CD4-positive, alpha-beta T cell treated with Interleukin-21 for 1 hour (primary cell): ENCODE measurements around the gene KRTAP10-1.
A peak's percentile ranks its signal among the peaks of the same experiment; 100 is the strongest.
"Not testable (repeated sequence)": the region's sequence is repeated elsewhere in the genome, so short reads cannot be mapped to it uniquely, and the experiment has no call there.

Experiments
- DNase-seq: peaks from one replicate; pipeline ENCODE4 v3.0.0-alpha.2; 2020

KRTAP10-1 gene

DNA sequence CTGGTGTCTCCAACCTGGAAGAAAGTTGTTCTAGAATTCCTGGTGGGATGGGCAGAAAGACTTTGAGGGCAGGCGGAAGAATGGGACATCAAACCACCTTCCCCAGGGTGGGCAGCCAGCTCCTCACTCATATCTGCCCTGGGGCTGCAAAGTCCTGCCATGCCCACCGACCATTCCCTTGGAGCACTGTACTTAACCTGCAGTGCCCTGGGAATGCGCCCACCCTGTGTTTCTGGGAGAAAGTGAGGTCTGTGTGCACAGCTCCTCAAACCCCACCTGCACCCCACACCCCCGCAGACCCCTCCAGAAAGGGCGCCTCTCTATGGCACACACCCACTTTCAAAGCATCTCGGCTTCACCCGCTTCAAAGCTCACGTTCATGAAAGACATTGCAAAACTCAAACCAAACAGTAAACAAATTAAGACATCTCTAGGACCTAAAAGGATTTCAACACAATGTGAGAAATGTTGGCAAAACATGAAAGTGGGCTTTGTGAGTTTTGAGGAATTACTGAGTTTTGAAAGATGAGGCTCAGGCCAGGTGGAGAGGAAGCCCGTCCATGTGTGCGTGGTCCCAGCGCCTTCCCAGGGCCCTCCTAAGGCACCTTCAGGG lies 25.1 kb downstream of the KRTAP10-1 start:
- DNase-seq, result no peak

DNA sequence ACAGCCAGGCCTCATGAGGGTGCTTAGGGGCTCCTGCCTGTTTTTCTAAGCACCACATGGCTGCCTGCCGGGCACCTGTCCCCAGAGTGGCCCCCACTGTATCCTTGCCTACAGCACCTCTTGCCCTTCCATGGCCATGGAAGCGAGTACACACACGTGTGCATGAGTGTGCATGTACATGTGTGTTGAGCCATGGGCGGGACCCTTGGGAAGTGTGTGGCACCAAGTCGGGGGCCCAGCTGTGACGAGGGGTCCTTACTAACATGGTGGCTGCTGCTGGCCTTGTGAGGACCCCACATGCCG lies 25.8 kb downstream of the KRTAP10-1 start:
- no peak for DNase-seq

DNA sequence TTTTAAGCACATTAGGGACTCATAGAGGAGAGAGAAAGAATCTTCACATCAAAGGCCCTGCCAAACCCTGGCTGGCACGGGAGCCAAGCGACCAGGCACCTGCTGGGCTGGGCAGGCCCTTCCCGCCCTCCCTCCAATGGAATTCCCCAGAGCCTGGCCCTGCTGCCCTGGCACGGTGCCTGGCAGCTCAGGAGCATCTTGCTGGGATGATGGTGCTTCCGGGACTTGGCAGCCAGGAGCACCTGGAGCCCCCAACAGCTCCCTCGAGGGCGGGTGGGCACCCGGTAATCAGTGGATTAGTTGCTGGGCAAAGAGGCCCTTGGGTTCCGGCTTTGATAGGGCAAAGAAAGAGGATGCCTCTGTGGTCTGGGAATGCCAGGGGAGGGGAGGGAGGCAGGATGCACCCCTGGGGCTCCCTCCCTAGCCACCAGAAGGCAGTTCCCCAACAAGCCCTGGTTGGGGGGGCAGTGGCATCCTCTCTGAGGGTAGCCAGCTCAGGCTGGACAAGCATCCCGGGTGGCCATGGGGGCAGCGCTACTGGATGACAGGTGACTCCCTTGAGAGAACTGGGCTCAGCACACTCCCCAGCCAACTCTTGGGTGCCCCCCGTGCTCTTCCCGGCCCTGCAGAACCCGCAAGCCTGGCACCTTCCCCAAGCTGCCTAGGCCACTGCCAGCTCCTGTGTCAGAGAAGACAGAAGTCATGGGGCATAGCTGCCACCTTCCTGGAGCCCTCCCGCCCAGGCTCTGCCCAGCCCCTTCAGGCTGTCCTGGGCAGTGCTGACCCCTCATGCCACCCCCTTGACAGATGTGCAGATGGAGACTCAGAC lies 26.4 kb downstream of the KRTAP10-1 start:
- no peak for DNase-seq

DNA sequence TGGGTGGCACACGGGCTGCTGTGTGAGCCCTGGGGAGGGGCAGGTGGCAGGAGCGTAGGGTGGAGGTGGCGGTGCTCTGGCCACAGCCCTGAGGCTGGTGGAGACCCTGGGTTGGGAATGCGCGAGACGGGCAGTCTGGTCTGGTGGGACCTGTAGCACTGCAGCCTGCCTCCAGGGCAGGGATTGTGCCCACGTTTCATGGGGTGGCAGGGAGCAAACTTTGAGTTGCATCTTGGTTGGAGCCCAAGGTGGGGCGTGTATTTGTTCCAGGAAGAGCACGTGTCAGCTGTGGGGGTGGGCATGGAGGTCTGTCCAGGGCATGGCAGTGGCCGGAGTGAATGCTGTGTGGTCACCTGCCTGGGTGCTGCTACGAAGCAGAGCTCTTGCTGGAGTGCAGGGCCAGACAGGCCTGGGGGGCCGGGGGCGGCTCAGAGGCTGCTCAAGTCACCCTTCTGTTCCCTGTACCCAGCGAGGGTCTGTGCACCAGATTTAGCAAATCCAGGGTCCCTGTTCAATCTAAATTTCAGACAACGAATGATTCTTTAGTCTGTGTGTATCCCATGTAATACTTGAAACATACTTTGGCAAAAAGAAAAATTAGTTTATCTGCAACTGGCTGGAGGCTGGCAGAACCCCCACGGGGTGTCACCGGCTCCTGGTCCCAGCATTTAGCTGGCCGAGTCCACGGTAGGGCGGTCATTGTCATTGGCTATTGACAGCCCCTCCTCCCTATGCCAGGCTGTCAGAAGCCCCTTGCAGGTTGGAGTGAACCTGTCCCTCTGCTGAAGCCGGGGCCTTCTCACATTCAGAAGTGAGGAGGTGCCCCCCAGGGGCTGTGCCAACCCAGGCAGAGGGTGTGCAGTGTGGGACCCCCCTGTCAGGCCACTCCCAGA lies 27.3 kb downstream of the KRTAP10-1 start:
- no peak for DNase-seq

DNA sequence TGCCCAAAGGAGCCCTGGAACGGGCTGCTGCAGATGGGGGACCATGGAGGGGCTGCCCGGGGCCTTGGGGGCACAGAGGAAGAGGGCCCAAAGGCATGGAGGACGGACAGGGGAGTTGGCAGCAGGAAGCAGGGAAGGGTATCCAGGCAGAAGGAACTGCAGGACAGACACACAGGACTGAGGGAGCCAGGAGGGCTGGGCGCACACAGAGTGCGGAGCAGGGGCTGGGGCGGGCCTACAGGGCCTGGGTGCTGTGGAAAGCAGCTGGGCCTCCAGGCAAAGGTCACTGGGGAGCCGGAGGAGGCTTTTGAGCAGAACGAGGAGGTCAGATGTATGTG lies 28.1 kb downstream of the KRTAP10-1 start:
- no peak for DNase-seq

DNA sequence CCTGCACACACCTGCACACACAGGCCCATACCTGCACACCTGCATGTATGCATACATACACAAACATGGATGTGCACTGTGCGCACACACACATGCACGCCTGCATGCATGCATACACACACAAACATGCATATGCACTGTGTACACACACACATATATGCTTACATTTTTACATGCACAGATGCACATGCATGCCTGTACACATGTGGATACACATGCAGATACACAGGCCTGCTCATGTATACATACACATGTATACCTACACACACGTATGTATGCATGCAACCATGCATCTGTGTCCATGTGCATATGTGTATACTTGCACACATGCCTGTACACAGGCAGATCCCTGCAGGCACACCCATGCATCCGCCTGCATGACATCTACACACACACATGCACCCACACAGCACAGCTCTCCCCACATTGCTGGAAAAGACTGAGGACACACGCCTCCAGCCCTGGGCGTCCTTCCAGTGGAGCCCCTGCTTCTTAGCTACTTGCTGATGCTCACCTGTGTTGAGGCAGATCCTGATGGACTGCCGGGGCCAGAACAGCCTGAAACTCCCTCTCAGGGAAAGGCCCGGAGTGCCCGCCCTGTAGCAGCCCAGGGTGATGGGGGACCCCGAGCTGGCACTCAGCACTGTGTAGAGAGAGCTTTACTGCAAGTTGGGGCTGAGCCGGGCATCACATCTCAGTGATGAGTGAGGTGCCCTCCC lies 28.6 kb downstream of the KRTAP10-1 start:
- no peak for DNase-seq

DNA sequence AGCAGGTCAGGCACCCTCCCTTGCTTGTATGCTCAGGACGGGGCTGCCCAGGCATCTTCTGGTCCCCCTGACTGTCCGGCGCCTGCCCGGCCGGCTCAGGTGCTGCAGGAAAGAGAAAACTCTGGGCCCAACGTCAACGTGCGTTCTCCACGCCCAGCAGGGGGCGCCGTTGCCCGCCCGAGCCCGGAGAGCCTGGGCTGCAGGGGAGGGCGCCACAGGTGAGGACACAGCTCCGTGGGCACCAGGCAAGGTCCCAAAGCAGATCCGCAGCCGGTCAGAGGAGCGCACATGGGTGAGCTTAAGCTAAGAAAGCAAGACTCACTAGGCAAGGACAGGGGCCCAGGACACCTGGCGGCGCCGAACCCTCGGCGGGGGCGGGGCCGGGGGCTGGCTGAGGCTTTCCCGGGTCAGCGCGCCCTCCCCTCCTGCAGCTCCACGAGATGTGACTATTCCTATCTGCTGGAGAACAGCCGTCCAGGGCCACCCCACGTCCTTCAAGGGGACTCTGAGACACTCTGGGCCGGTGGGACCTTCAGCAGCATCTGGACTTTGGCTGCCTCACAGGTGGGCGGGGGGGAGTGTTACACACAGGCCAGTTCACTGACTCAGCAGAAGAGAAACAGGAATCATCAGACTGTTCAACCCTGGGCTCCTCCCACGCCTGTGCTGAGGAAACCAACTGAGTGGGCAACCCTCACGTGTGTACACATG lies 29.3 kb downstream of the KRTAP10-1 start:
- peak; percentile 80 for DNase-seq

DNA sequence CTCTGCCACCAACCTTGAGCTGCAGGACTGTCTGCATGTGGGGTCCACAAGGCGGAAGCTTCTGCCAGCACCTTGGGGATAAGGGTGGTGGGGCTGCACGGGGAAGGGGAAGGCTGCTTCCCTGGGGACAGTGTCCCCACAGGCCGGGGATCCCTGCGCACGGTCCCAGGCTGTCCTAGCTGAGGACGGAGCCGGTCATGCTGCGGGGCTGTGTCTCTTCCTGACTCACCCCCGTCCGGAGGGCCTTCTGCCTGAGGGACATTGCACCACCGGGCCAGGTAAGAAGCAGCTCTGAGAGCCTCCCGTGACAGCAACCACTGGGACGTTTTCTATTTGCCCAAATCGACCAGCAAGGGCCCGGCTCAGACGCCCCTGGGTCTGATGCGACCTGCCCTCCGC lies 29.9 kb downstream of the KRTAP10-1 start:
- DNase-seq, result no peak

DNA sequence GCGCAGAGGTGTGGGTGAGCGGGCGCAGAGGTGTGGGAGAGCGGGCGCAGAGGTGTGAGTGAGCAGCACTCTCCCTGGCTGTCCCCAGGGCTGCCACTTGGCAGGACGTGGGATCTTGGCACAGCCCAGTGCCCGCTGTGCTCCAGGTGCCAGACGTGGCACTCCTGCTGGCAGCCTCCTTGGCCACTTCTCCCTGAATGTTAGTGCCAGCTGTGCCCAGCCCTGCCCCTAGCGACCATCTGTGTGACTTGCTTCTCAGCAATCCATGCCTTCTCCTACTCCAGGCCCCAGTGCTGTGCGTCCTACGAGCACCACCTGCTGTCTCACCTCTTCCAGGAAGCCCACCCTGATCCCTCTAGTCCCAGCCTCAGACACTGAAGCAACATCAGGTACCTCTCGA lies 30.5 kb downstream of the KRTAP10-1 start:
- DNase-seq, result no peak

DNA sequence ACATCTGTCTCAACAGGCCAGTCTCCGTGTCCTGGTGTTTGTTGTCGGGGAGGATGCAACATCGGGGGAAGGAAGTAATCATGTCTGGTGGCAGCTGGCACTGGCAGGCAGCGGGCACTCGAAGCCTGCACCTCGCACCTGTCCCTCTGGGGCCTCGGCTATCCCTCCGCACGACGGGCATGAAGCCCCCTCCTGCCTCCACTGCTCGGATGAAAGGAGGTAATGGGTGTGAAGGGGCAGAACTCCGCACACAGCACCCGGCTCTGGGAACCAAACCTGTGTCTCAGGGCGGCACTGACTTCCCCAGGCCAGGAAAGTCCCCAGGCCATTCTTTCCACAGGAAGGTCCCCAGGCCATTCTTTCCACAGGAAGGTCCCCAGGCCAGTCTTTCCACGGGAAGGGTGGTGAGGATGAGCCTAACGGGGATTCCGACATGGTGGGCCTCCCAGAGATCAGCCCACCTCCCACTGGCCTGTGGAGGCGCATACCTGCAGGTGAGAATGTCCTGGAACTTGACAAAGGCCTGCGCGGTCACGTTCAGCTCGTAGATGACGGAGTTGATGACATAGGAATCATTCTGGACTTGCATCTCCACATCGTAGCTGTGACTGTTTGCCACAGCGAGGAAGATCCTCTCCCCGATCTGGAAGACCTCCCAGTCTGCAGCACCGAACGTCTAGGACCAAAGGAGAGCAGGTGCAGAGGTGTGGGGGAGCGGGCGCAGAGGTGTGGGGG lies 31.1 kb downstream of the KRTAP10-1 start:
- no peak for DNase-seq

DNA sequence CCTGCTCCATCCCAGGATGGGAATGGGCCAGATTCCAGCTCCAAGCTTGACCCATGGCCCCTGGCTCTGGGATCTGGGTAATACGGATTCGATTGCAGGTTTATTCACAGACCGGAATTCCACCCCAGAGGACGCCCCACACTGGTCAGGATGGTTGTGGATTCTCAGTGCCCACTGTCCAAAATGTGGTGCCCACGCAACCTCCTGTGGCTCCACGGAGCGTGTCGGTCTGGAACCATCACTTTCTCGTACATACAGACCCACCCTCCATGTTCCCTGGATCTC lies 31.6 kb downstream of the KRTAP10-1 start:
- DNase-seq, result no peak

DNA sequence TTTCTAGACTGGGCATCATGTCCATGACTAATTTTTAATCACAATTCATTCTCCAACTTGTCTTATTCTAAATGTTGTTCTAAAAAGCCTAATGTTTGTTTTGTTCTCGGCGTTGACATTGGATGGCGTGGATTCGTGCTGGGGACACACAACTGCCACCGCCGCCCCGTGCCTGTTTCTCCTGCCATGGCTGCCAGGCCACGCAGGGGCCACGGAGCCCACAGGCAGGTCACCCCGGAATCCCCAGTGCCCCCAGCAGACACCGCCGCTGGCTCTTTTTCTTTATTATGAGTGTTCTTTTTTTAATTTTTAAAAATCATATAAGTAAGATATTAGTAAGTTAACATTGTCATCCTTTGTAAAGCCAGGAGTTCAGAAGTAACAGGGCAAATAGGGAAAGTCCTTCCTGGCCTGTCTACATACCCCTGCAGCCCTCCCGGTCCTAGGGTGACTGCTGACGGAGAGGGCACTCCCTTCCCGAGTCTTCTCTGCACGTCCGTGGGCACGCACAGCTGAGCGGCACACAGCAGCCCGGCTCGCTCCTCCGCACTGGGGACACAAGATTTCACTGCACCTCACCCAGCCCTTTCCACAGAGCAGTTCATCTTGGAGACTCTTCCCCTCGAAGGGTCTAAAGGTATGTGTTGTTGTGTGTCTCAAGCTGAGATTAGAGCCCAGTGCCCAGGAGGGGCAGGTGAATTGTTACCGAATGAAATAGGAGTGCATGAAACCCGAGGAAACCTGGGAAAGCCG lies 32.1 kb downstream of the KRTAP10-1 start:
- no peak for DNase-seq

DNA sequence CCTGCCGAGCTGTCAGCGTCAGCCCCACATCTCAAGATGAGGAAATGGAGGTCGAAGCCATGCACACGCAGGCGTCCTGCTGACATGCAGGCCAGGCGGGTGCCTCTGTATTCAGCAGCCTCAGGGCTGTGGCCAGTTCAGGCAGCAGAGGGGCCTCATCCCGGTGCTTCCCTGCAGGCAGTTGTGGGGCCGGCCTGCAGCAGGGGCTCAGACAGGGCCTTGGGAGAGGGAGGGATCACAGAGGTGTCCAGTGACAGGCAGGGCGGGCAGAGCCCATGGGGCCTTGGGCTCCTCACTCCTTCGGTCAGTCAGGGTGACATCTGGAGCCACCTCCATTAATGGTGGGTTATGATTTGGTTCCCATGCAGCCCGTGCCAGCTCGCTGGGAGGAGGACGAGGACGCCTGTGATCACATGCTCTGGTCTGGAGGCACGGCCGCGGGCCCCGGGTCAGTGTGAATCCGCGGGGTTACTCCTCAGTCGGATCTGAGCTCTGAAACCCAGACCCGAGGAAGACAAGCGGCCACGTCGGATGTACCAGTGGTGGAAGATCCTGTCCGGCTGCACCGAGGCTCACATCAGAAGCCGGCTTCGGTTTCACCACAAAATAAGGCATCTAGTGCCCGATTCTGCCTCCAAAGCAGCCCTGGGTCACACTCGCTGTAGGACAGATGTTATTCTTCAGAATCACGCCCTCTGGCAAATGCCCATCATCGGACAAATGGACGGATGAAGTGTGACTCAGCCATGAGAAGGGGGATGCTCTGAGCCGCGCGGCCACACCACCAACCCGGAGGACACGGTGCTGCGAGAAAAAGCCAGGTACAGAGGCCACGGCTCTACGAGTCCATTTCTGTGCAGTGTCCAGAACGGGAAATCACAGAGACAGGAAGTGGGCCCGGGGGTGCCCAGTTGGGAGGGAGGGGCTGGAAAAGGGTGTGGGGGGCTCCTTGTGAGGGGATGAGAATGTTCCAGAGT lies 33.4 kb downstream of the KRTAP10-1 start:
- DNase-seq, result no peak

DNA sequence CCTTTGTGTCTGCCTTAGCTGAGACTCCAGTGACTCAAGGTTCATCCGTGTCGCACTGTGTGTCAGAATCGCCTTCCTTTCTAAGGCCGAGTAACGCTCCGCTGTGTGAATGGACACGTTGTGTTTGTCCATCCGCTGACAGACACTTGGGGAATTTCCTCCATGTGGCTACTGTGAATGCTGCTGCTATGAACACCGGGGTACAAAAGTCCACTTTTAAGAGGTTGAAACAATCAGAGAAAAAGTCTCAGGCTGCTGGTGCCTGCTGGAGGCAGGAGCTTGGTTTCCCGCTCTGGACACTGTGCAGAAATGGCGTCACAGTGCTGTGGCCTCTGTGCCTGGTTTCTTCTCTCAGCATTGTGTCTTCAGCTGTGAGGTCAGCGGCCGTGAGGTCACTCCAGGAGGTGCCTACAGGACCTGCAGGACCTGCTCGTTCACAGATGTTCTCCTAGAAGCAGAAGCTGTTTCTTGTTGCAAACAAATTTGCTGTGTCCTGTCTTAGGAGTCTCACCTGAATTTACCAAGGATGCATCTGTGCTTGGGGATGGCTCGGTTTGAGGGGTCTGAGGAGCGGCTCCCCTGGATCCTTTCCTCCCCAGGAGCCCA lies 34.2 kb downstream of the KRTAP10-1 start:
- DNase-seq, result no peak

DNA sequence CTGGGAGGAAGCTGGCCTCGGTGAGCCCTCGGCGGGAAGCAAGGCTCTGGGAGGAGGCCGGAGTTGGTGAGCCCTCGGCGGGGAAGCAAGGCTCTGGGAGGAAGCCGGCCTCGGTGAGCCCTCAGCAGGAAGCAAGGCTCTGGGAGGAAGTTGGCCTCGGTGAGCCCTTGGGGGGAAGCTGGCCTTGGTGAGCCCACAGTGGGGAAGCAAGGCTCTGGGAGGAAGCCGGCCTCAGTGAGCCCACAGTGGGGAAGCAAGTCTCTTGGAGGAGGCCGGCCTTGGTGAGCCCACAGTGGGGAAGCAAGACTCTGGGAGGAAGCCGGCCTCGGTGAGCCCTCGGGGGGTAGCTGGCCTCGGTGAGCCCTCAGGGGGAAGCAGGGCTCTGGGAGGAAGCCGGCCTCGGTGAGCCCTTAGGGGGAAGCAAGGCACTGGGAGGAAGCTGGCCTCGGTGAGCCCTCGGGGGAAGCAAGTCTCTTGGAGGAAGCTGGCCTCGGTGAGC lies 36.0 kb downstream of the KRTAP10-1 start:
- no peak for DNase-seq

DNA sequence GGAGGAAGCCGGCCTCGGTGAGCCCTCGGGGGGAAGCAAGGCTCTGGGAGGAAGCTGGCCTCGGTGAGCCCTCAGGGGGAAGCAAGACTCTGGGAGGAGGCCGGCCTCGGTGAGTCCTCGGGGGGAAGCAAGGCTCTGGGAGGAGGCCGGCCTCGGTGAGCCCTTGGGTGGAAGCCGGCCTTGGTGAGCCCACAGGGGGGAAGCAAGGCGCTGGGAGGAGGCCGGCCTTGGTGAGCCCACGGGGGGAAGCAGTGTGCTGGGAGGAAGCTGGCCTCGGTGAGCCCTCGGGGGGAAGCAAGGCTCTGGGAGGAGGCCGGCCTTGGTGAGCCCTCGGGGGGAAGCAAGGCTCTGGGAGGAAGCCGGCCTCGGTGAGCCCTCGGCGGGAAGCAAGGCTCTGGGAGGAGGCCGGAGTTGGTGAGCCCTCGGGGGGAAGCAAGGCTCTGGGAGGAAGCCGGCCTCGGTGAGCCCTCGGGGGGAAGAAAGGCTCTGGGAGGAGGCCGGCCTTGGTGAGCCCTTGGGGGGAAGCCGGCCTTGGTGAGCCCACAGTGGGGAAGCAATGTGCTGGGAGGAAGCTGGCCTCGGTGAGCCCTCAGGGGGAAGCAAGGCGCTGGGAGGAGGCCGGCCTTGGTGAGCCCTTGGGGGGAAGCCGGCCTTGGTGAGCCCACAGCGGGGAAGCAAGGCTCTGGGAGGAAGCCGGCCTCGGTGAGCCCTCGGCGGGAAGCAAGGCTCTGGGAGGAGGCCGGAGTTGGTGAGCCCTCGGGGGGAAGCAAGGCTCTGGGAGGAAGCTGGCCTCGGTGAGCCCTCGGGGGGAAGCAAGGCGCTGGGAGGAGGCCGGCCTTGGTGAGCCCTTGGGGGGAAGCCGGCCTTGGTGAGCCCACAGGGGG lies 36.7 kb downstream of the KRTAP10-1 start:
- not testable (repeated sequence) for DNase-seq

DNA sequence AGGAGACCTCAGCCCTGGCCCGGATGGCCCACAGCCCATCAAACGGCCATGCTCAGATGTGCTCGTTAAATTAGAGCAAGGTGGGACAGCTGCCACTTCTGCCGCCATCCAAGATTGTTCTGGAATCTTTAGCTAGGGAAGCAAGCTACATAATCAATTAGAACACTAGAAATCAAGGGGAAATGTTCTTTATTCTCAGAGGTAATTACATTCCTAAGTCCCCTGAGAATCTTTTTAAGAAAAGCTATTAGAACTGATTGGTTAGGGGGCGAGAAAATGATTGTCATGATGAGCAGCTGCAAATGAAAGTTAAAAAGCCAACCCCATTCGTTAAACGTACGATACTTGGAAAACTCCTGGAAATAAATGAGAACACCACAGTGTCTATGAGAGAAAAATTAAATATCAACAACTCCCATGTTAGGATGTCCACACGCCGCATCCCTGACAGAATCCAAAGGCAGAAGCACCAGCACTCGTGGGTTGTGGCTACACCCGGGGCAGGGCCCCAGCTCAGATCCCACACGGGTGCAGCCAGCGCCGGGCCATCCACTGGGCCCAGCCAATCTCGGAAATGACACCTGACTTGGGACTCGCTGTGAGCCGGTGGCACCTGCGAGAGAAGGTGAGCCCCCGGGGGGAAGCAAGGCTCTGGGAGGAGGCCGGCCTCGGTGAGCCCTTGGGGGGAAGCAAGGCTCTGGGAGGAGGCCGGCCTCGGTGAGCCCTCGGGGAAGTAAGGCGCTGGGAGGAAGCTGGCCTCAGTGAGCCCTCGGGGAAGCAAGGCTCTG lies 37.6 kb downstream of the KRTAP10-1 start:
- DNase-seq, result no peak

DNA sequence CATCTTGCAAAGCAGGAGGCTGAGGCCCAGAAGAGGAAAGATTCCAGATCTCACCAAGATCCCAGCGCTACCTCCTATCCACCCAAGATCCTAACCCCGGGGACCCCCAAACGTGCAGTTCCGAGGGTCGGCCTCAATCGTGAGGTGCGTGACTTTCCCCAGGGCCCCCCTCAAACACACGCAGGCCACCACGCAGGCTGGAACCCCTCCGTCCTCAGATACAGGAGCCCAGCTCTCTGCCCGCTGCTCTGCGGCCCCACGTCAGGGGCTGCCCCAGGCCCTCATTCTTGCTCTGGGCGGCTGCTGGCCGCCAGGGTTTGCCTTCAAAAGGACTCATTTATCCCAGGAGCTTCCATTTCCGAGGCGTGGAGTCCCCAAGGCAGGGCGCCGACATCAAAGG lies 39.9 kb downstream of the KRTAP10-1 start:
- DNase-seq, result no peak
